ENCODE results near the gene BBS1.
"Not testable (repeated sequence)": the region's sequence is repeated elsewhere in the genome, so short reads cannot be mapped to it uniquely, and the experiment has no call there.

Gene BBS1

GRCh38 chr11:66582565-66583147, 72.2 kb downstream of the BBS1 start:
- DNase-seq, result not testable (repeated sequence)

Data from EL (cell line).